T-helper 2 cell (primary cell): Measurements from ENCODE around the gene PTPN5.
A peak's percentile ranks its signal among the peaks of the same experiment; 100 is the strongest.

ENCODE experiments used
- DNase-seq, 5 experiments: peaks; one replicate each; pipeline versions ENCODE4 v3.0.0 to v3.0.0-alpha.2; 2012 to 2022

The PTPN5 gene

DNA sequence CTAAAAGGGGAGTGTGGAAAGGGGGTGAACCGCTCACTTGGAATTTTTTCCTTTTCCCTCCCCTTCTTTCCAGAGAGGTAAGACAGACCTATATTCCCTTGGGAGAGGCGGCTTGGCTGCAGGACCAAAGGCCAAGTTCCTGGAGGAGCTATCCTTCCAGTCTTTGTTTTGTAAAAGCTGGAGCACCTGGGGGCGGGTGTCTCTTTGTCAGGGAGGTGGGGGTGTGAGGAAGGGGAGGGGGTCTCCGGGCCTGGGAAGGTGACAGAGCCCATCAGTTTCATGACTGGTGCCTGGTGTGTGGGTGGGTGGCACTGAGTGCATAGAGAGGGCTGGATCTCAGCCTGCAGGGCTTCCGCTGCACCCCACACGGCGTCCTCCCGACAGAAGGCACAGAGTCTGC lies 18.5 kb downstream of the PTPN5 start:
- DNase-seq, result no peak

- peak in 1 of 5 experiments; percentile 22 for DNase-seq
Observed at GRCh38 chr11:18772211-18772610, 19.4 kb downstream of the PTPN5 start.

GRCh38 chr11:18771266-18772035 lies 20.1 kb downstream of the PTPN5 start:
- DNase-seq, result no peak

DNA sequence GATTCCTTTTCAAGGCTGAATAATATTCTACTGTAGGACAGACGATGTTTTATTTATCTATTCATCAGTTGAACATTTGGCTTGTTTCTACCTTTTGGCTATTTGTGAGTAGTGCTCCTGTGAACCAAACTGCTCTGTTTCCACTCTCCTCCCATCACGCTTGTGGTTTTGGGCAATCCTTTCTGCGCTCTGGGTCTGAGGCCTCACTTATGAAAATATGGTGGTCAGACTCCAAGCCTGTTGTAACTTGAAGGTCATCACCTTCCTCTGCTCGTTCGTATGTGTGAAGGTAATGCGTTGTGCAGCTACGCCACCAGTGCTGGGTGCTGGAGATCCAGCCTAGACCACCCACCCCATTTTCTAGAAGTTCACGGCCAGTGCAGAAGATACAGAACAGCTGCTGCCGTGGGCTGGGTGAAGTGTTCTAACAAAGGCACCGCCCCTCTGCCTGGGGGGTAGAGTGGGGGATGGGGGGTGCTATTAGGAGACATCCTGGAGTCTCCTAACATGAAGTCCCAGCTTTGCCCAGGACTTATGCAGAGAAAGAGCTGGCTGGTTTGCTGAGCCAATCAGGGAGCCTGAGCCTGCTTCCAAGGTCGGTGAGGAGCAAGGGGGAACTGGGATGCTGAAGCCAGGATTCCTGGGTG lies 21.0 kb downstream of the PTPN5 start:
- no peak for DNase-seq

- DNase-seq, result no peak
Observed at GRCh38 chr11:18769802-18770456, 21.7 kb downstream of the PTPN5 start.

- DNase-seq, result no peak
Observed at GRCh38 chr11:18768978-18769377, 22.6 kb downstream of the PTPN5 start.

DNA sequence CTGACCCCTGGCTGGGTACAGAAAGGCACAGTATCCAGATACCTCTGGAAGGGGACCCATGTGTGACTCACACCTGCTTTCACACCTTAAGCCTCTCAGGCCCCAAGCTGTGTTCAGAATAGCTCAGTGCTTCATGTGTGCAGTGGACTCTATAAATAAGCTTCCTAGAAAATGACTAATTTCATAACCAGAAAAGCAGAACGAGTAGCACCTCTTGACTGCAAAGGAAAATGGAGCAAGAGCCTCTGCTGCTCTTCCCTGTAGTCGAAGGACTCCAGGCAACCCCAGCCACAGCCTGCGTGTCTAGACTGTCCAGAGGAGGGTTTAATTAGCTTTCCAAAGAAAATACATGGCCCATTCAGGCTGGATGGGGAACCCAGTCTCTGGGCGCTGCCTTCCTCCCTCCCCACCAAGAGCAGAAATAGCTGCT lies 23.1 kb downstream of the PTPN5 start:
- peak in 1 of 5 experiments; percentile 45 for DNase-seq

DNA sequence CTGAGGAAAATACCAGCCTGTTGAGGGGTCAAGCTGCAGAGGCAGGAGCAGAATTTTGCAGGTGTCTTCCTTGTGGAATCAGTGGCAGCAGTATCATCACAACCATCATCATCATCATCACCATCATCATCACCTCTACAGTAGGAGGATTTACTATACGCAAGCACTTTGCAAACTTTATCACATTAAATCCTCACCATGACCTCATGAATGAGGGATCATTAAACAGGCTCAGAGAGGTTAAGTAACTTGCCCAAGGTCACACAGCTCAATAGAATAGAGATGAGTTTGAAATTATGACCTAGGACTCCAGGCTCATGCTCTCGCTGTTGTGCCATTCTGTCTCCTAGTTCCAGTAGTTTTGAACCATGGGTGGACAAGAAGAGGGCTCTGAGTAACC lies 25.6 kb downstream of the PTPN5 start:
- no peak for DNase-seq

DNA sequence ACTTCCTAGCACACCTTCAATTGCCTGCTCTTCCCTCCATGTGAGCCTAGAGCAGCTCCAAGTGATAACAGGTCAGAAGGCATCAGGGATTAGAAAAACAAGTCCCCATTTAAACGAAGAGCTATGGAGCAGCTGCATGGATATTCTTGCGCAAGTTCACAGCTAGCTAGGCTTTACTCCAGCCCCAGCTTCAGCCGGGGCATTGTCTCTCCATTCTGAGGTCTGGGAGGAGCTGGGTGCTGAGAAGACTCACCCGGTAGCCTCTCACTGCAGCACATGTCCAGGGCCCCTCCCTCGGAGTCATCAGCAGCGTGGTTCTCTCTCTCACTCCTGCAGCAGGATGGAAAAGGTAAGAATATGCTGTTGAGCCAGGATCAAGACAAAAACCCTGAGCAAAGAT lies 26.0 kb downstream of the PTPN5 start:
- no peak for DNase-seq

GRCh38 chr11:18761741-18762140 lies 29.9 kb downstream of the PTPN5 start:
- DNase-seq, result no peak

- DNase-seq, result no peak
Observed at GRCh38 chr11:18761144-18761543, 30.5 kb downstream of the PTPN5 start.

DNA sequence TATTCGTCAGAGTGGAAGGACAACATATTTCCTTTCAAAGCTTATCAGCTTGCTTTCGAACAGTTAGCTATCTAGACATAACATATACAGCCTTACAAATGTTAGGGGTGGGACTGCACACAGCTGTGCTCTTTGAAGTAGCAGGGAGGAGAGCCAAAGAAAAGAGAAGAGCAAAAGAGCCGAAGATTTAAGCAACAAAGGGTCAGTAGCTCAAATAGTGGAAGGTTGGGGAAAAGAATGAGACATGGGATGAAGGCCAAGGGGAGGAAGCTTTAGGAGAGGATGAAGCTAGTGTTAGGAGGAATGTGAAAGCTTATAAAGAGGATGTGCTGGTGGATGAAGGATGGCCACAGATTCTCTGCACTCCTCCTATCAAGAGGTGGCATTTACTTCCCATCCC lies 33.8 kb downstream of the PTPN5 start:
- DNase-seq, result no peak

DNA sequence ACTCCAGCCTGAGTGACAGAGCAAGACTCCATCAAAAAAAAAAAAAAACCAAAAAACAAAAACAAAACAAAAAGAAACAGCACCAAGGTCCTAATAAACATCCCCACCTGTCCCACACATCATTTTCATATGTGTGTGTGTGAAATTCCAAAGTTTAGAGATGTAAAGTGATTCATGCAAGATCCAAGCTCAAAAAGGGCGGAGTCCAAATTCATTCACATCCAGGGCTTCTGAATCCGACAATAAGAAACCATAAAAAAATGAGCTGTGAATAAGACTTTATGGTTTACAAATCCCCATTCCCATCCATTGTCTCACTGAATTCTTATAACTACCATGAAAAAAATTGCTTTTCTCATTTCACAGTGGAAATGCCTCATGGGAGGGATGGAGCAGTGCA lies 34.7 kb downstream of the PTPN5 start:
- DNase-seq, result no peak

GRCh38 chr11:18754308-18754707 lies 37.3 kb downstream of the PTPN5 start:
- DNase-seq, result no peak

- DNase-seq, result no peak
Observed at GRCh38 chr11:18752502-18752901, 39.1 kb downstream of the PTPN5 start.

DNA sequence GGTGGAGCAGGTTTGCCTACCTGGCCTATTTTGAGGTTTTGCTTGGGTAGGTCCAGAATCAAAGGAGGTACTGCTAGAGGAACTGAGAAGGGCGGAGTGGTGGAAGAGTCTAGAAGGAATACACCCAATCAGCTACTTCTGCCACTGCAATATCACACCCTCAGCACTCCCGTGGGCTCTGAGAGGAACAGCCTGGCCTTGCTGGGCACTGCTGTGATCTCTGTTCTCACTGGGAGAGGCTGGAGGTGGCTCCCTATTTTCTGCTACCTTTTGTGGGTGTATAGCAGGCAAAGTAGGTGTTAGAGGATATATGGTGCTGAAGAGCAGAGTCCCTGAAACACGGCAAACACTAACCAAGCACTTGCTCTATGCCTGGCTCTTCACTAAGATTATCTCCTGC lies 40.7 kb downstream of the PTPN5 start:
- DNase-seq, result no peak

DNA sequence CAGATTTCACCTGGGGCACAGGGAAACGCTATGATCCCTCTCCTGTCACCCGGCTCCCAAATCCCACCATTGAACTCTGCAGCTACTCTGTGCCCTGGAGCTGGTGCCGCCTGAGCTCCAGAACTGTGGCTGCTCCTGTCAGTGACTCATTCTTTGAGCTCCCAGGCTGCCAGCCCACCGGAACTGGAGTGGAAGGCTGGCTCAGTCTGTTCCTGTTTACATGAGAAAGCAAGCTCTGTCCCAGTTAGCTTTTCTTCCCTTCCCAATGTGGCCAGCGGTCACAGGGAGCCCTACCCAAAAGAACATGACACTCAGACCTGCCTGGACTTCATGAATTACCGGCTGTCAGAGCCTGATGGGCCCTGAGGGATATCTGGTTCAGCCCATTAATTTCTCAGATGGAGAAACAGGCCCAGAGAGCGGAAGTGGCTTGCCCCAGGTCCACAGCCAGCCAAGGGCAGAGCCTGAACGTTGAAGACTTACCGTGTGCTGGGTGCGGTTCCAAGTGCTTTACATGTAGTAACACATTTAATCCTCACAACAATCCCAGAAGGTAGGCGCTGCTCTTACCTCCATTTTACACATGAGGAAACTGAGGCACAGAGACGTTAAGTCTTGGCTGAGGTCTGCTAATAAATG lies 41.8 kb downstream of the PTPN5 start:
- DNase-seq, result no peak

DNA sequence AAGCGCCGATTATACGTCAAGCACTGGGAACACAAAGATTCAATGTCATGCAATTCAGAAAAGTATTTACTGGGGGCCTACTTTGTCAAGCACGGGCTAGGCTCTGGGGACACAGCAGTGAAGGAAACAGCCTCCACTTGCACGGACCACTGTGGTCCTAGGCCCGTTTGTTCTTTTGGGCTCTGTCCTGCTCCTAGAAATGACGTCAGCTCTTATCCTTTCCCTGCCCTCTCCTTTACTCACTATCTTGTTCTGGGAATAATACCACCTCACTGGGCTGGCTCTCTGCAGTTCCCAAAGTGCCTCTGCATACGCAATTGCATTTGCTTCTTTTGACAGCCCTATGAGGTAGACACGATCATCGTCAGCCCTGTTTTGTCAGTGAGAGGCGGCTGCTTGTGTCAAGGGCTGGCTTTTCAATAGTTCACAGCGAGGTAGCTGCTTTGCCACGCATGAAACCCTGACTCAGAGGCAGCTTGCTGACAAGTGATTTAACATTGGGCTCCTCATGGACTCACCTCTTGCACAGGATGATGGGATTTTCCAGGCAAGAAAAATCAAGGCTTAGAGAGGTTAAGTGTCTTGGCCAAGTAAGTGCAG lies 42.7 kb downstream of the PTPN5 start:
- no peak for DNase-seq

DNA sequence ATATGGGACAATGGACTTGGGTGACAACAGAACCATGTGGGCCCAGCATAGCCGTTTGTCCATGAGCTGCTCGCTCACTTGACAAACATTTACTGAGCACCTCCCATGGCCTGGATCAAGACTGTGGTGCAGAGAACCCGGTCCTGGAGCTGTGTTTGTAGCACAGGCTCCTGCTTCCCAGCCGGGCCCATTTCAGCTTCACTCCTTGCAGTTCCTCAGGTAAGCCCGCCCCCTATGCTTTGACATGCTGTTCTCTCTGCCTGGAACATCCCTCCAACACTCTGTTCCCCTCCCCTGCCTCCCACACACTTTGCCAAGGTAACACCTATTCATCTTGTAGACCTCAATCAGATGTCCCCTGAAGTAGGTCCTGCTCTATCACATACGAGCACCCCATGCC lies 46.3 kb downstream of the PTPN5 start:
- DNase-seq, result no peak

- no peak for DNase-seq
Observed at GRCh38 chr11:18743900-18744514, 47.6 kb downstream of the PTPN5 start.

DNA sequence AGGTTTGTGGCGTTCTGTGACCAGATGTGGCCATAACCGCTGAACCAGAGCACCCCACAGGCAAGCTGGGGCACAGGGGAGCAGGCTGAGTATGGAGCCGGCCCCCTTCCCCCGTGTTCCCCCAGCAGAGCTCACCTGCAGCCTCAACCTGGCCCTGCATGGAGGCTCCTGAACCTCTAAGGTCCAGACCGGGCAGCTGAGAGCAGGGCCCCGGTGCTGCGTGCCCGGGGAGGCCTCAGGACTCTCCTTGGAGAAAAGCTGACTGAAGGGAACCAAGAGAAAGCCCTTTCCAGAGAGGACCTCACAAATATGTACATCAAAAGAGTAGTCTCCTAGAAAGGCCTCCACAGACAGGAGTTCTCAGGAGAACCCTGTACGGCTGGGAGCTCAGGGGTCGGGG lies 48.2 kb downstream of the PTPN5 start:
- no peak for DNase-seq

DNA sequence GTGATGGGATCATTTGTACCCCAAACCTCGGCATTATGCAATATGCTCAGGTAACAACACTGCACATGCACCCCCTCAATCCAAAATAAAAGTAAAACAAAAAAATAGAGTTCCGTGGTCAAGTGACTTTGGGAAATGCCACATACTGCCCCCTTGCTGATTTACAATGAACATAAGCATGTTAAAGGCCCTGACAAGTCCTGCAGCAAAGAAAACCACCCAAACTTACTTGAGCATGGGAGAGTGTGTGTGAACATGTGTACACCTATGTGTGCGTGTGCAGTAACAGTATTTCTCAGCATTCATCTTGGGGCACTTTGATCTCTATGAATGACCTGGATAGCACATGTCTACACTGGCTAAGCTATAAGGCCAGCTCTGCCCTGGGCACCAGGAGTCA lies 49.8 kb downstream of the PTPN5 start:
- no peak for DNase-seq

DNA sequence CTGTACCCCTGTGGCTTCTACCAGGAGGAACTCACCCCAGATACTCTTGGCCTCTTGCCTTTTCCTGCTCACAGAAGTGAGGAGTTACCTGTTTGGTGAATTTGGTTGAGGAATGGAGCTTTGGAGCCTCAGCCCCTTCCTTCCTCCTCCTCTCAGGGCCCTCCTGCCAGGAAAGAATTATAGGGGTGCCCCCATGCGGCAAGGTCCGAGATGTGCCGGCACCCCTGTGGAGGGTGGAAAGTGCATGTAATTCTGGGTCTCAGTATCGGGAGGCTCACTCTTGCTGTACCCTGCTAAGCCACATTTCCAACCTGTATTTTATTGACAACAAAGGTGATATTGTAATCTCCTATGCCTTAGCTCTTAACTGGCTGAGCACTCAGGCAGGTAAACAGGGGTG lies 51.9 kb downstream of the PTPN5 start:
- DNase-seq, result no peak
